Measurements from ENCODE around the gene IKBKE. TPM values are rescaled to one million over a fixed set of nuclear protein-coding genes. Genes with fewer than 3 reads are reported as not detected.

Gene IKBKE
- total RNA-seq, 1 donor from 2014 or later = 5.1 TPM

- no peak for TF ChIP-seq CTCF (IDR thresholded peaks at IDR 0.05; ENCODE audit: unreplicated experiment)
Measured at GRCh38 chr1:206491616-206492015, 21.3 kb downstream of the IKBKE start.

GRCh38 chr1:206492589-206492988 is 22.3 kb downstream of the IKBKE start:
- no peaks in the 10 kb centered on the region for H3K9me3 Mint-ChIP-seq (ENCODE audit: low read depth)
- peaks cover 7% of the 10 kb centered on the region for H3K27me3 Mint-ChIP-seq
- H3K4me1 Mint-ChIP-seq (ENCODE audit: low read depth) = no peaks in the 10 kb centered on the region
- no peak overlapping the region for H3K27ac Mint-ChIP-seq
- H3K36me3 Mint-ChIP-seq (ENCODE audit: insufficient read depth) = no peaks in the 10 kb centered on the region
- TF ChIP-seq CTCF (IDR thresholded peaks at IDR 0.05; ENCODE audit: unreplicated experiment) = no peak
- no peak overlapping the region for H3K4me3 Mint-ChIP-seq (ENCODE audit: low read depth)
- DNase-seq (ENCODE audit: low spot score, unreplicated experiment) = no peak

More at GRCh38 chr1:206491616-206492015, 21.3 kb downstream of the IKBKE start:
- Mint-ChIP-seq H3K27ac (no peak overlapping the region), H3K4me1 (ENCODE audit: low read depth) (peaks cover 2% of the 10 kb centered on the region), H3K9me3 (ENCODE audit: low read depth) (no peaks in the 10 kb centered on the region), H3K4me3 (ENCODE audit: low read depth) (no peak overlapping the region), H3K36me3 (ENCODE audit: insufficient read depth) (no peaks in the 10 kb centered on the region), H3K27me3 (peaks cover 6% of the 10 kb centered on the region)
- no peak for DNase-seq (ENCODE audit: low spot score, unreplicated experiment)

GRCh38 chr1:206493279-206493678 is 23.0 kb downstream of the IKBKE start:
- Mint-ChIP-seq H3K27ac (no peak overlapping the region), H3K4me1 (ENCODE audit: low read depth) (no peaks in the 10 kb centered on the region), H3K9me3 (ENCODE audit: low read depth) (no peaks in the 10 kb centered on the region), H3K27me3 (peaks cover 7% of the 10 kb centered on the region), H3K4me3 (ENCODE audit: low read depth) (no peak overlapping the region), H3K36me3 (ENCODE audit: insufficient read depth) (no peaks in the 10 kb centered on the region)
- no peak for TF ChIP-seq CTCF (IDR thresholded peaks at IDR 0.05; ENCODE audit: unreplicated experiment)
- DNase-seq (ENCODE audit: low spot score, unreplicated experiment) = no peak

GRCh38 chr1:206495011-206495461 is 24.8 kb downstream of the IKBKE start:
- TF ChIP-seq CTCF (IDR thresholded peaks at IDR 0.05; ENCODE audit: unreplicated experiment) = no peak
- H3K27me3 Mint-ChIP-seq = peaks cover 10% of the 10 kb centered on the region
- H3K4me3 Mint-ChIP-seq (ENCODE audit: low read depth) = no peak overlapping the region
- no peak overlapping the region for H3K27ac Mint-ChIP-seq
- no peaks in the 10 kb centered on the region for H3K4me1 Mint-ChIP-seq (ENCODE audit: low read depth)
- no peaks in the 10 kb centered on the region for H3K9me3 Mint-ChIP-seq (ENCODE audit: low read depth)
- H3K36me3 Mint-ChIP-seq (ENCODE audit: insufficient read depth) = no peaks in the 10 kb centered on the region
- DNase-seq (ENCODE audit: low spot score, unreplicated experiment) = no peak

GRCh38 chr1:206495493-206496046 is 25.3 kb downstream of the IKBKE start:
- Mint-ChIP-seq H3K4me1 (ENCODE audit: low read depth) (no peaks in the 10 kb centered on the region), H3K9me3 (ENCODE audit: low read depth) (no peaks in the 10 kb centered on the region), H3K27me3 (peaks cover 10% of the 10 kb centered on the region), H3K27ac (no peak overlapping the region), H3K36me3 (ENCODE audit: insufficient read depth) (no peaks in the 10 kb centered on the region), H3K4me3 (ENCODE audit: low read depth) (no peak overlapping the region)
- DNase-seq (ENCODE audit: low spot score, unreplicated experiment) = no peak
- TF ChIP-seq CTCF (IDR thresholded peaks at IDR 0.05; ENCODE audit: unreplicated experiment) = no peak
